Stimulated activated CD8-positive, alpha-beta memory T cell treated with anti-CD3 and anti-CD28 coated beads, Interleukin-12 subunit alpha, Interleukin-12 subunit beta, amount 100 ng/mL, for 24 hours (primary cell): ENCODE measurements around the gene PROSER2.

Experiments
- DNase-seq: peaks from one replicate; pipeline ENCODE4 v3.0.0-alpha.2; 2020; ENCODE audit errors: extremely low read depth

The PROSER2 gene

GRCh38 chr10:11804336-11804735 is 18.8 kb upstream of the PROSER2 start:
- no peak for DNase-seq

GRCh38 chr10:11805792-11806191 is 17.4 kb upstream of the PROSER2 start:
- no peak for DNase-seq

- DNase-seq, result no peak
These were observed 16.4 kb upstream of the PROSER2 start for GRCh38 chr10:11806706-11807105.

GRCh38 chr10:11808808-11809207 is 14.3 kb upstream of the PROSER2 start:
- DNase-seq, result no peak

- DNase-seq, result no peak
These were observed 12.8 kb upstream of the PROSER2 start for GRCh38 chr10:11810313-11810766.

- no peak for DNase-seq
These were observed 12.2 kb upstream of the PROSER2 start for GRCh38 chr10:11810973-11811372.

- no peak for DNase-seq
These were observed 10.0 kb upstream of the PROSER2 start for GRCh38 chr10:11813177-11813576.

- no peak for DNase-seq
These were observed 9.1 kb upstream of the PROSER2 start for GRCh38 chr10:11813855-11814567.

GRCh38 chr10:11819027-11819426 is 4.1 kb upstream of the PROSER2 start:
- no peak for DNase-seq

- no peak for DNase-seq
These were observed 965 bp upstream of the PROSER2 start for GRCh38 chr10:11822026-11822756.

- no peak for DNase-seq
These were observed 391 bp upstream of the PROSER2 start for GRCh38 chr10:11822809-11823121.

GRCh38 chr10:11823989-11824346 is 812 bp downstream of the PROSER2 start:
- DNase-seq, result no peak

GRCh38 chr10:11824376-11824775 is 1.2 kb downstream of the PROSER2 start:
- DNase-seq, result no peak

- no peak for DNase-seq
These were observed 1.7 kb downstream of the PROSER2 start for GRCh38 chr10:11824825-11825224.

GRCh38 chr10:11825796-11826414 is 2.7 kb downstream of the PROSER2 start:
- no peak for DNase-seq

GRCh38 chr10:11827006-11827405 is 3.9 kb downstream of the PROSER2 start:
- no peak for DNase-seq

GRCh38 chr10:11827414-11827813 is 4.3 kb downstream of the PROSER2 start:
- no peak for DNase-seq

GRCh38 chr10:11828682-11829284 is 5.6 kb downstream of the PROSER2 start:
- DNase-seq, result no peak

GRCh38 chr10:11830836-11831519 is 7.8 kb downstream of the PROSER2 start:
- DNase-seq, result no peak

GRCh38 chr10:11831520-11831951 is 8.4 kb downstream of the PROSER2 start:
- DNase-seq, result no peak

GRCh38 chr10:11832042-11832441 is 8.9 kb downstream of the PROSER2 start:
- DNase-seq, result no peak

- no peak for DNase-seq
These were observed 11.9 kb downstream of the PROSER2 start for GRCh38 chr10:11835061-11835460.
